AML-193 (cell line): ENCODE measurements around the gene EIF3C.
"Not testable (repeated sequence)": the region's sequence is repeated elsewhere in the genome, so short reads cannot be mapped to it uniquely, and the experiment has no call there.

ENCODE experiments used
- DNase-seq, 2 experiments: peaks; one replicate each; lab custom pipeline; 2025; lab: John Stamatoyannopoulos, UW

Gene EIF3C

GRCh38 chr16:28750469-28751067 is 39.3 kb downstream of the EIF3C start:
- DNase-seq: not testable (repeated sequence)

- DNase-seq: not testable (repeated sequence)
Observed at GRCh38 chr16:28751487-28751886, 40.2 kb downstream of the EIF3C start, which contains the start of gene NPIPB9. TSS of gene NPIPB9 (plus strand) at chr16:28751787.

GRCh38 chr16:28781697-28782096 is 70.4 kb downstream of the EIF3C start:
- not testable (repeated sequence) for DNase-seq

GRCh38 chr16:28782357-28782756 is 71.1 kb downstream of the EIF3C start:
- DNase-seq: not testable (repeated sequence)
